Activated CD8-positive, alpha-beta memory T cell treated with anti-CD3 and anti-CD28 coated beads for 36 hours (primary cell): ENCODE data around the gene TADA3. TPM values are rescaled to one million over a fixed set of nuclear protein-coding genes. Genes with fewer than 3 reads are reported as not detected.

Experiments used
- CTCF ChIA-PET: fragments of 350-600 bp; sonication (Branson Sonifier 250); formaldehyde crosslinking; loops from one replicate; lab custom pipeline; 2021; ENCODE audit warnings: antibody characterized with exemption; lab: Charles Lee
- POLR2A ChIA-PET: fragments of 350-600 bp; sonication (Branson Sonifier 250); formaldehyde crosslinking; loops from one replicate; lab custom pipeline; 2021; ENCODE audit warnings: antibody characterized with exemption; lab: Charles Lee
- total RNA-seq, 2 experiments: library from RNA; stranded (reverse); gene quantifications; one replicate each; pipeline ENCODE4 v1.2.3, GENCODE V29; 2021

The TADA3 gene
- total RNA-seq, 2 experiments from 2014 or later = 57.4 to 58.9 TPM

DNA sequence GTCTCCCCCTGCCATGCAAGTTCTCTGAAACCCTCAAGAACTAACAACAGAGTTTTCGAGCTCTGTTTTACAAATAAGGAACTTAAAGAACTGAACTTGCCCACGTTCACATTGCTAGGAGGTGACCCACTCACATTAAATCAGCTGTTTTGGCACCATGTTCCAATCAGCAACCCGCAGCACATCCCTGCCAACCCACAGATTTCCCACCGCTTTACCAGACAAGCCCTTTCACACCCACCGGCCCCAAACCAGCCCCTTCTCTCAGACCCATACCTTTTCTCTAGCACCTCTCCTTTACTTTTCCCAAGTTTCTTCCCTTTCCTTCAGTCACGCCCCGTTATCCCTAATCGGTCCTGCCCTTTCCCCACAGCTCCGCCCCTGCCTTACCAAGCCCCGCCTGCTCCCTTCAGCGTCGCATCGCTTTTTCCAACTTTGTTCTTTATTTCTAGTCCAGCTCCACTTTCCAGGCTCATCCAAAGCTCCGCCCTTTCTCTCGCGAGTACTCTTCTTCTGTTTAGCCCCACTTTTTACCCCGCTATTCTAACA, 61.5 kb downstream of the TADA3 start:
- POLR2A ChIA-PET = interaction anchor here (0.5 to 3.1 kb wide), 4 partner anchors 22 to 256 kb away, joined by 3 to 12 read pairs (median 6); partner anchors contain the start of genes ARPC4, EMC3 and MTMR14

More for the DNA sequence above, 61.5 kb downstream of the TADA3 start:
- CTCF ChIA-PET = interaction anchor here (0.5 to 1.4 kb wide), 2 partner anchors 61 to 517 kb away, joined by 3 to 4 read pairs; partner anchors contain the start of gene TATDN2

Other genes with a start within 250 kb of the TADA3 start
- not detected for gene LHFPL4, start 238.7 kb downstream of the TADA3 start, total RNA-seq
- gene MTMR14, start 143.0 kb downstream of the TADA3 start, total RNA-seq = 10 to 100 TPM; 45.5 to 50.6 TPM
- under 1 TPM; 0.10 to 0.40 TPM for gene CPNE9, start 88.6 kb downstream of the TADA3 start, total RNA-seq
- gene BRPF1, start 60.7 kb downstream of the TADA3 start, total RNA-seq = 10 to 100 TPM; 44.4 to 44.8 TPM
- 10 to 100 TPM; 35.3 to 38.6 TPM for gene OGG1, start 42.5 kb downstream of the TADA3 start, total RNA-seq
- 10 to 100 TPM; 28.3 to 29.5 TPM for gene CAMK1, start 22.5 kb downstream of the TADA3 start, total RNA-seq
- 100 to 1,000 TPM; 299 to 300 TPM for gene ARPC4, start 609 bp upstream of the TADA3 start, total RNA-seq
- 10 to 100 TPM; 22.2 to 23.0 TPM for gene TTLL3, start 17.8 kb upstream of the TADA3 start, total RNA-seq
- 10 to 100 TPM; 80.4 to 81.3 TPM for gene RPUSD3, start 51.5 kb upstream of the TADA3 start, total RNA-seq
- gene CIDEC, start 87.8 kb upstream of the TADA3 start, total RNA-seq = not detected
- gene JAGN1, start 98.1 kb upstream of the TADA3 start, total RNA-seq = 10 to 100 TPM; 51.8 to 53.3 TPM
- gene IL17RE, start 110.4 kb upstream of the TADA3 start, total RNA-seq = 1 to 10 TPM in 1 of 2 experiments, under 1 TPM in 1; 0.70 to 1.3 TPM
- under 1 TPM; 0.19 to 0.27 TPM for gene IL17RC, start 124.6 kb upstream of the TADA3 start, total RNA-seq
- gene CRELD1, start 141.4 kb upstream of the TADA3 start, total RNA-seq = 10 to 100 TPM; 11.7 to 14.1 TPM
- gene PRRT3, start 159.9 kb upstream of the TADA3 start, total RNA-seq = 1 to 10 TPM; 8.3 to 9.4 TPM
- gene EMC3, start 194.4 kb upstream of the TADA3 start, total RNA-seq = 10 to 100 TPM; 50.4 to 55.5 TPM
- 10 to 100 TPM; 67.2 to 71.4 TPM for gene FANCD2, start 234.0 kb upstream of the TADA3 start, total RNA-seq